ENCODE data around the gene AP5Z1.
"Not testable (repeated sequence)": the region's sequence is repeated elsewhere in the genome, so short reads cannot be mapped to it uniquely, and the experiment has no call there.

The AP5Z1 gene

DNA sequence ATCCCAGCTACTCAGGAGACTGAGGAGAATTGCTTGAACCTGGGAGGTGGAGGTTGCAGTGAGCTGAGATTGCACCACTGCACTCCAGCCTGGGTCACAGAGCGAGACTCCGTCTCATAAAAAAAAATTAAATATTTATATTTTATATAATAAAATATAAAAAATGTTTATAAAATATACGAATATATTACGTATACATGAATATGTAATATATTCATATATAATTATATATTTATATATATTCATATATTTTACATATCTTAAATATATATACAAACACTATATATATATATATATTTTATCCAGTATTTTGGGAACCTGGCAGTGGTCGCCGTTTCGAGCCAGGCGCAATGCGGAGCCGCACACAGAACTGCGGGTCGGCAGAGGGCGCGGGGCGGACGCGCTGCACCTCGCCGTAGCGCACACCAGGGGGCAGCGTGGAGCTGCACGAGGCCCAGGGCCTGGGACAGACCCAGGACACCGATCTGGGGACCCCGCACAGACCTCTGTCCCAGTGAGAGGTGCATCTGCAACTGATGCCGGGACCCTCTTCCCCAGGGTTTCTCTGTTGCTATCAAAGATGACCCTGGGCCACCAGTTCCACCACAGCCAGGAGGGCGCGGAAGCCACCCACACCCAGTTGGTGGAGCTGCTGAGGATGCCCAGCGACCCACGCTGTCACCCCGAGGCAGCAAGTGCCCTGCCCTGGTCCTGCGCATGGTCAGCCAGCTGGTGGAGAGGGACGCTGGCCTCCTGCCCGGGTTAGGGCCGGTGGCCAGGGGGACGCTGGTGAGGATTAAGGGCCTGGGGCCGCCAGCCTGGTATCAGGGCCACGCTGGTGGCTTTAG is 22.7 kb downstream of the AP5Z1 start:
- DNase-seq (ENCODE audit: low read depth, low spot score), result peak; percentile 23
- H3K4me3 ChIP-seq (ENCODE audit: low read depth, low read length), result no peak overlapping the region
- TF ChIP-seq, protein P1, sequence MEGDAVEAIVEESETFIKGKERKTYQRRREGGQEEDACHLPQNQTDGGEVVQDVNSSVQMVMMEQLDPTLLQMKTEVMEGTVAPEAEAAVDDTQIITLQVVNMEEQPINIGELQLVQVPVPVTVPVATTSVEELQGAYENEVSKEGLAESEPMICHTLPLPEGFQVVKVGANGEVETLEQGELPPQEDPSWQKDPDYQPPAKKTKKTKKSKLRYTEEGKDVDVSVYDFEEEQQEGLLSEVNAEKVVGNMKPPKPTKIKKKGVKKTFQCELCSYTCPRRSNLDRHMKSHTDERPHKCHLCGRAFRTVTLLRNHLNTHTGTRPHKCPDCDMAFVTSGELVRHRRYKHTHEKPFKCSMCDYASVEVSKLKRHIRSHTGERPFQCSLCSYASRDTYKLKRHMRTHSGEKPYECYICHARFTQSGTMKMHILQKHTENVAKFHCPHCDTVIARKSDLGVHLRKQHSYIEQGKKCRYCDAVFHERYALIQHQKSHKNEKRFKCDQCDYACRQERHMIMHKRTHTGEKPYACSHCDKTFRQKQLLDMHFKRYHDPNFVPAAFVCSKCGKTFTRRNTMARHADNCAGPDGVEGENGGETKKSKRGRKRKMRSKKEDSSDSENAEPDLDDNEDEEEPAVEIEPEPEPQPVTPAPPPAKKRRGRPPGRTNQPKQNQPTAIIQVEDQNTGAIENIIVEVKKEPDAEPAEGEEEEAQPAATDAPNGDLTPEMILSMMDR (IDR thresholded peaks at IDR 0.05; ENCODE audit: low read depth, low read length), result peak; percentile 87
- in situ Hi-C loops (cut with HindIII; ENCODE audit: low sequenced_read_pairs), result no loop called here

DNA sequence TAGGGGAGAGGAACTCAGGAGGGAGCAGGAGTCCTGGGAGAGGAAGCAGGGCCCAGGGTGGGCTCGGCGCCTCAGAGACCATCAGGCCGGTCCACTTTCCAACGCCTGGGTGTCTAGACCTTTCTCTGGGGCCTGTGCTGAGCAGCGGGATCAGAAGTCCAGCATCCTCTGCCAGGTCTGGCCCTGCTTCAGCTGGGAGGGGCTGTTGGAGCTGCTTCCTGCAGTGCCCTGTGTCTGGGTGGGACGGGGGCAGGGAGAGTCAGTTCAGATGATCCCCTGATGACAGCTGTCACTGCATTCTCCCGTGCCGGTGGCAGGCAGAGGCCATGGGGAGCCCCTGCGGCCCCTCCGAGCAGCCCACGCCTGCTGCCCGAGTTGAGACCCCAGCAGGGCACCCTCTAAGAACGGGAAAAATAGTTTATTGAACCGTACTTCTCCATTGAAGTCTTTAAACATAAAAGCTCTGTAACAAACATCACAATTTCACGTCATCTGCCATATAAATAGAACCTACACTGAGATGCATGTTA is 23.3 kb downstream of the AP5Z1 start:
- DNase-seq (ENCODE audit: low read depth, low spot score), result no peak
- H3K4me3 ChIP-seq (ENCODE audit: low read depth, low read length), result no peak overlapping the region
- TF ChIP-seq, protein P1 (IDR thresholded peaks at IDR 0.05; ENCODE audit: low read depth, low read length), result no peak
- in situ Hi-C loops (cut with HindIII; ENCODE audit: low sequenced_read_pairs), result no loop called here

GRCh38 chr7:4799508-4800268 is 24.3 kb downstream of the AP5Z1 start:
- TF ChIP-seq, protein P1 (IDR thresholded peaks at IDR 0.05; ENCODE audit: low read depth, low read length), result no peak
- DNase-seq (ENCODE audit: low read depth, low spot score), result no peak
- no peak overlapping the region for H3K4me3 ChIP-seq (ENCODE audit: low read depth, low read length)
- in situ Hi-C loops (cut with HindIII; ENCODE audit: low sequenced_read_pairs), result no loop called here

DNA sequence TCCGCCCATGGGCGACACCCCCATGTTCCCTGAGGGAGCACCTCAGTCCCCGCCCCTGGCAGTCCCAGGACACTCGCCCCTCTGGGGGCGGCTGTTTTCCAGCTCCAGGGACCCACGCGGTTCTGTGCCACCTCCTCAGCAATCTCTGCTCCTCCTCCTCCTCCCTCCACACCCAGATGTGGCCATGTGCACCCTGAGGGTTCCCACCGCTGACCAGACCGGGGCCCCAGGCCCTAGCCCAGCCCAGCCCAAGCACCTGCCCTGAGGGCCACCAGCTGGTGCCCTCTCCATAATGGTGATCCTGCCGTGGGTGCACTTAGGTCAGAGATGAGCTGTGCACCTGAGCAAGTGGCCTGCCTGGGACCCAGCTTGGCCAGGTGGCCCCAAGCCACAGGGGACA is 25.1 kb downstream of the AP5Z1 start:
- no peak for DNase-seq (ENCODE audit: low read depth, low spot score)
- H3K4me3 ChIP-seq (ENCODE audit: low read depth, low read length), result no peak overlapping the region
- in situ Hi-C loops (cut with HindIII; ENCODE audit: low sequenced_read_pairs), result no loop called here
- TF ChIP-seq, protein P1 (IDR thresholded peaks at IDR 0.05; ENCODE audit: low read depth, low read length), result no peak

DNA sequence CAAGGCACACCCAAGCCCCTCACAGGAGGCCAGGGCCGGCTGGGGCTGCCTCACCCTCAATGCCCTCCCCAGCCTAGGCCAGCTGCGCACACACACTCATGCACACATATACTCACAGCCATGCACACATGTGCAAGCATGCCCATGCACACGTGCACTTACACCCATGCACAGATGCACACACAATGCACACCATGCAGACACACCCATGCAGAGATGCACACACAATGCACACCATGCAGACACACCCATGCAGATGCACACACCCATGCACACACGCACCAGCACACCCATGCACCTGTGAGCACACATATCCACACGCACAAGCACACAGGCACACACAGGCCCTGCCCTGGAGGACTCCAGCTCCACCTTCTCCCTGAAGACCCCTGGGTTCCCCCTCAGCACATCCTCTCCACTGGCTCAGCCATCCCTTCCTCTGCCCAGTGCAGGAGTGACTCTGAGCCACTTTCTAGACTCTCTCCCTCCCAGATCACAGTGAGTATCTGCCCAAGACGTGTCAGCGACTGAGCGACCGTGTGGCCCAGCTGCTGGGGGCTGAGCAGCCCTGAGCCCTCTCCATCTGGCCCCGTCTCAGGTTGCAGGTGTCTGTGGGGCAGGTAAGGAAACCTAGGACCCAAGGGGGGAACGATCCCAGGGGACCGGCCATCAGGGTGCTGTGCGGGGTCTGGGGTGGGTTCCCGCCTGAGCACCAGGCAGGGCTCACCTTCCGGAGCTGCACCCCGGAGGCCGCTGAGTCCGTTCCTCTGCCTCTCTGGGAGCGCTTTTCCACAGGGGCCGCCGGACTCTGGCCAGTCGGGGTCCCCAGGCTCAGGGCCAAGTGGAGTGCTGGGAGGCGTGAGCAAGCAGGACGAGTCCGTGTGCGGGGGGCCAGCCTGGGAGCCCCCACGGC is 25.8 kb downstream of the AP5Z1 start:
- no peak for DNase-seq (ENCODE audit: low read depth, low spot score)
- TF ChIP-seq, protein P1 (IDR thresholded peaks at IDR 0.05; ENCODE audit: low read depth, low read length), result no peak
- no peak overlapping the region for H3K4me3 ChIP-seq (ENCODE audit: low read depth, low read length)
- in situ Hi-C loops (cut with HindIII; ENCODE audit: low sequenced_read_pairs), result no loop called here

GRCh38 chr7:4801839-4802231 is 26.4 kb downstream of the AP5Z1 start:
- TF ChIP-seq, protein P1 (IDR thresholded peaks at IDR 0.05; ENCODE audit: low read depth, low read length), result no peak
- DNase-seq (ENCODE audit: low read depth, low spot score), result no peak
- no peak overlapping the region for H3K4me3 ChIP-seq (ENCODE audit: low read depth, low read length)
- in situ Hi-C loops (cut with HindIII; ENCODE audit: low sequenced_read_pairs), result no loop called here

GRCh38 chr7:4802577-4802976 is 27.2 kb downstream of the AP5Z1 start:
- DNase-seq (ENCODE audit: low read depth, low spot score); in situ Hi-C loops (cut with HindIII; ENCODE audit: low sequenced_read_pairs); H3K4me3 ChIP-seq (ENCODE audit: low read depth, low read length): not testable (repeated sequence)

Measured in astrocyte of the spinal cord (primary cell).